ENCODE measurements around the gene HCCS.
A peak's percentile ranks its signal among the peaks of the same experiment; 100 is the strongest.

HCCS gene

DNA sequence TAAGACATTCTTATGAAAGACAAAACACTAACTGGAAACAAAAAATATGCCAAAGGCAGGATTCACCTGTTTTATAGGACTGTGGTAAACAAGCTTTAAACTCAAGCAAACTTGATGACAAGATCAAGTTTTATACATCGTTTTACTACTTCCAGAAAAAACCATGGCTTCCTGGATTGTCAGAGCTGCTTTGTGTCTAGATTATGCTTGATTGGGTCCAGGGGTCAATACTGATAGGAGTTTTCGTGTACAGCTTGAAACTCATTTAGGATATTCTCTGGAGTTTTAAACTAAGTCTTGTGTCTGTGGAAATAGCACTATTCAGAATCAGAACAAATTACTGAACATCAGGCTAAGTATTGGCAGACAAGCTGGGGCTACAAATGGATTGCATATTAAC, 13.0 kb downstream of the HCCS start:
- no peak for DNase-seq

DNA sequence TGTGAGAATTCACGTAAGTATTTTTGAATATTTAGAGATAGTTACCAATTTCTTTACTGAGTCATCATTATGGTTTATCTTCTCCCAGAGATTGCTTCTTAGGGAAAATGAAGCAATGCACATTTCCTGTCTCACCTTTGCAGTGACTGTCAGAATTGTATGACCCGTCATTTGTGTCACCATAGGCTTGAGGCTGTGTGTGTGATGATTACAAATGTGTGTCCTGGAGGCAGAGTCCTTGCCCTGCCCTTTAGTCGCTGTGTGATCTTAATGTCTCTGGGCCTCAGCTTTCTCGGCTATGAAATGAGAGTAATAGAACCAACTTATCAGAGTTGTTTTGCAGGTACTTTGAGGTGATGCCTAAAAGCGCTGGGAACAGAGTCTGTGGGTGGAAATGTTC, 13.9 kb downstream of the HCCS start:
- DNase-seq = no peak

DNA sequence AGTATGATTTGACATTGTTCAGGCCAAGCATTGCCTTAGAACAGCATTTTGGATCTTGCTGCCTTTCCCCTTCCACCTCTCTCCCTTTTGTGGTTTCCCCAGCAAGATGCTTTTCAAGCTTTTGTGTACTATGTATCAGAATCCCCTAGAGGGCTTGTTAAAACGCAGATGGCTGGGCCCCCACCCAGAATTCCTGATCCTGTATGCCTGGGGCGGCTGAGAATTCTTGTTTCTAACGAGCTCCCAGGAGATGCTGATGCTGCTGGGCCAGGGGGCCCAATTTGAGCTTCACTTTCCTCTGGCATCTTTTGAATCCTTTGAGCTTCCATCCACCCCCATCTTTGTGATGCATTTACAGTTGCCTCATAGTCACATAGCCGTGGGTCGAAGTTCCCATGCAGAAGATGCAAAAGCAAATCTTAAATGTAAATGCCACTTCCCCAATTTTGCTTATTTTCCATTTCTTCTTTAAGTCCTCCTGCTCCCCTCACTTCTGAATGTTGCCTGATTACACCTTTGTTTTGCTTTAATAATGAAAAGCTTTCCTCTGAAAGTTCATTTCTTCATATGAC, 18.5 kb downstream of the HCCS start:
- DNase-seq = no peak

DNA sequence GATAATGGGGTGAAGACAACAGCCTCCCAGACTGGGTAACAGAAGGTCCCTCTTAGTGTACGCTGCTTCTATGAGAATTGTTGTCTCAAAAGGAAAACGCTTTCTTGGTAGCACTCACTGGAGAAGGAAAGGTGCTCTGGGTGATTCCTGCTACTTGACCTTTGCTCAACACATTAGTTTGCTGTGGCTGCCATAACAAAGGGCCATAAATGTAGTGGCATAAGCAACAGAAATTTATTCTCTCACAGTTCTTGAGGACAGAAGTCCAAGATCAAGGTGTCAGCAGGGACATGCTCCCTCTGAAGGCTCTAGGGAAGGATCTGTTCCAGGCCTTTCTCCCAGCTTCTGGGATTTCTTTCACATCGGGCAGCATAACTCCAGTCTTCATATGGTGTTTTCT, 19.0 kb downstream of the HCCS start:
- DNase-seq = no peak

DNA sequence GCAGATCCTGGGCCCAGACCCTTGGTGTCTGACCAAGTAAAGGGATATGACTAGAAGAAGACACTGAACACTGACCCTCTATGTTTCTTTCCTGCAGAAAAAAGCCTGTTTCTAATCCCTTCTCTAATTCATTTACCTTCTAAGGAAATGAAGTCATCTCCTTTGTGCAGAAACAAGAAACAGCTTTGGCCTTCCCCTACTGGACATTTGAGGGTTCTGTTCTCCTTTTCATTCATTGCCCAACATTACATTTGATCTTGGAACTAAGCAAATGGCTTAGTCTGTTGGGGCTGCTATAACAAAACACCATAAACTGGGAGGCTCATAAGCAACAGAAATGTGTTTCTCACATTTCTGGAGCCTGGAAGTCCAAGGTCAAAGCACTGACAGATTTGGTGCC, 20.0 kb downstream of the HCCS start:
- no peak for DNase-seq

DNA sequence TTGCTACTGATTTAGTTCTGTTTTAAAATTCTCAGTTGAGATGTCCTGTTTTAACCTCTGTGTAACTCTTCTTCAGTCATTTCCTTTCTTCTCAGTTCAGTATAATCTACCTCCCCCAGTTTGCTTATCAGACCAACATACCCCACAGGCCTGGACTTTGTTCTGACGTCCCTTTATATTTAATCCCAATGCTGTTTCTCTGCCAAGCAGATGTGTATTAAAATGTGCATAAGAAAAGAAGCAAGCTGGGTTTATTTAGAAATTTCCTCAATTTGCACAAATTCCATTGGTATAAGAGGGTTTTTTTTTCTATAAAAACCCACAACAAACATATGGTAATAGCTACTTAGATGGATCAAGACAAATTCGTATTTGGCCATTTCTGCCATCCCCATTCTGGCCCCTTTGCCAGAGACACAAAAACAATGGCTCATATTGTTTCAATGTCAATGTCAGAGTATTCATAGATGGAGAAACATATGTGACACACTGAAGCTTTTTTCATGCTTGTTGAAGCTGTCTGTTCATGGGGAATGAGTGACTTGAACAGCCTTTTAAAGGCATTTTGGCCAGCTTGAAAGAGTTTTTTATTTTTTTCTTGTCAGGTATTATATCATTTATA, 24.5 kb downstream of the HCCS start:
- DNase-seq = no peak

DNA sequence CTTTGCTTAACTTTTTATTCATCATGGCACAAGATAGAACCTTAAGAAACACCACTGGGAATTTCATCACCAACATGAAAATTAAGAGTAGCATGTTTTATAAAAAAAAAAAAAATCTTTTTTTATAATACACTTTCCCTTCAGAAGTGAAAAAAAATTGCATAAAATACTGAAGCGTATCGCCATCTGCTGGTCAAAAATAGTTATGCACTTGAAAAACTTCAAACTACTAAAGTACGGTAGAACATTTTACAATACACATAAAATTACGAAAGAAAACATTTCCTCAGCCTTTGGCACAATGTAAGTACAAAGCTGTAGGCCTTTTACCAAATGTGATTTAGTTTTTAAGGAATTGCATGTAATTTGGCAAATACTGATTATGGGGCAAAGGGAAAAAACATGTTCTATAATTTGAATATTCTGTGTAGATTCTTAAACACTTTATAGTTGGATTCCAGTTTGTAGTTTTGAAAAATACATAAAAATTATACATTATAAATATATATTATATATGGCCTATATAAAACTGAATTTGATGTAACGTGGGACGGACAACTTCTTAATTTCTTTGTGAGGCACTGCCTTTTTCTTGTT, 26.5 kb downstream of the HCCS start:
- DNase-seq = no peak

DNA sequence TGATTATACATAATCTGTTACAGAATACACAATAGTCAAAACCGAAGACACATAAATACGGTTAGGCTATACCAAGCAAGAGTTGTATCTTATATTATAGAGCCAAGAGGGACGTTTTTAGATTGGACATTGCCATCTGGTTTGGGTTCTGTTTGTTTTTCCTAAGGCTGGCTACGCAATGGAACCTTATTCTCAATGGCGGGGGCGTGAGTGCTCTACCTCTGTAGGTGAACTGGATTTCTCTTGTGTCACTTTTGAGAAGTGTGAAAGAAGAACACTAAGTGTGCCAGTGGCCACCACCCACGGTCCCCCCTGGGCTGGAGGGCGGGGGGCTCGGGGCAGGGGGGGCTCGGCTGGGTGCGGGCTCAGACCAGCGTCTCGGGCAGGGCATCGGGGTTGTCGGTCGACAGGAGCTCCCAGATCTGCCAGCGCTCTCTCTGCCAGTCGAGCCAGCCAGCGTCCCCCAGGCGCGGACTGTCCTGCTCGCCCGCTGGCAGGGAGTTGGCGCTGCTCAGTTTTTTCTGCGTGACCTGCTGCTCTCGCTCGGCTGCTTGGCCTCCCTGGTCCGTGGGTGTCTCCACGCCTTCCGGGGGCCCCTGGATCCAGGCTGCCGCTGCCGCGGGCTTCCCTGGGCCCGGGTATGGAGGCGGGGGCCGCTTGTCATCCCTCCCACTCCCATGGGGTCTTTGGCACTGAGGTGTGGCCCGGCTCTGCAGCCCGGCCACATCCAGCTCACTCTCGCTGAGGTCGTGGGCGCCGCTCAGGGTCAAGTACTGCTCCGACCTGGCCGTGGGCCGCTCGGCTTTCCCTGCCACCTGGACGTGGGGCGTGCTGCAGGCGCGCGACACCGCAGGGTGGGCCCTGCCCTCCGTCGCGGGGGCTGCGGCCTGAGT, 27.6 kb downstream of the HCCS start:
- no peak for DNase-seq

DNA sequence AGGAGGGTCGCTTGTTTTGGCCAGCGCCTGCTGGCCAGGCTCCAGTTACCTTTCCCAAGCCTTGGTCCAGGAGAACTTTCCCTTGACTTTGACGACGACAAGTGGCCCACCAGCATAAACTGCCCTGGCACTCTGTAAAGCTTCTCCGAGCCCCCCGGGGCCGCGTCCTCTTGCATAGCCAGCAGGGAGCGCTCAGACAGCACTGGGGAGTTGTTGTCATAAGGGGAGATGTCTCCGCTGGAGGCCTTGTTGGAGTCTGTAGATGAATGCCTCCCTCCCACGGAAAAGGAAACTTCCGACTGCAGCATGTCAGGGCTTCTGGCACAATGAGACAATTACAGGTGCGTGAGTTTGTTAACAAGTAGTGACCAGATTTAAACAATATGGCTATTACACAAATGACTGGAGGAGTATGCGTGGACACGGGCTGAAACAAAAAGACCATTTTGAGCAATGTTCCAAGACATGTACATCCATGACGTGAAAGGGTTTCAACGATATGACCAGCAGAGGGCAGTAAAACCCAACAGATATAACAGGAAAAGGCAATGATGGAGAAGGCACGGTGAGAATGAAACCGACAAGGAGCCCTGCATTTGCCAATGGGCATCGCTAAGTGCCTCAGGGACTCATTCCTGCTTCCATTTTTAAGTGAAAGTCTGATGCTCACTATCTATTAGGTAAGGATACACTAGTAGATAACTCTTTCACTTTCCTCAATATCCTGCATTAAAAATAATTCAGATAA, 33.0 kb downstream of the HCCS start:
- peak; percentile 42 for DNase-seq

DNA sequence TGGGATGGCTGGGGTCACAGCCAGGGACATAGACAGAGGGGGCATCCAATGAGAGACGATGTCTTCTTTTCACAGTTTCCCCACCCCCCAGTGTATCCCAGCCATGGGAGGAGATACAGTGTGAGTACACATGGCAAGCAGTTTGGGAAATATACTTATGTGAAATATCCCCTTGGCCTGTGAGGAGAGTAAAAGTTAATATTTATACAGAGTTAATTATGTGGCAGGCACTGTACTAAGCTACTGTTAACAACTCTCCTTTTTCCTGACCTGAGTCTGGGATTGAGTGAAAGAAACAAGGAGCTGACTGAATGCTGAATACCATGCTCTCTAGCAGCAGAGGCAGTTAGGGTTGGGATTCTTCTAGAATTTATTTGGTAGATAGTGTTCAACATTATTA, 35.3 kb downstream of the HCCS start:
- no peak for DNase-seq

DNA sequence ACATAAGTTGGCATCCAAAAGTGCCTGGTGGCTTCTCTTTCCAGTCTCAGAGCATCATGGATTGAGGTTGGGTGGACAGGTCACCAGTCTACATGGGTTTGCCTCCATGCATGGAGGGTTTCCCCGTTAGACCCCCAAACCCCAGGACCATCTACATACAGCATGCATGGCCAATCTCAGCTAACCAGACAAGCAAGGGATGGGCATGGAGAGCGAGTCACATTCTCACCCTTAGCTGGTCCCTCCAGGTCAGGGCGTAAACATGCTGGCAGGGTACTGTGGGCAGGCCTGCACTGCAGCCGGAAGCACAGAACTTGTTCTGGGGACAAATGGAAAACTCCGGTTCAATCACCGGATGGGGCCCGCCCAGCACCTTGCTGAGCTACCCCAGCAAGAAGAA, 37.3 kb downstream of the HCCS start:
- DNase-seq = no peak

DNA sequence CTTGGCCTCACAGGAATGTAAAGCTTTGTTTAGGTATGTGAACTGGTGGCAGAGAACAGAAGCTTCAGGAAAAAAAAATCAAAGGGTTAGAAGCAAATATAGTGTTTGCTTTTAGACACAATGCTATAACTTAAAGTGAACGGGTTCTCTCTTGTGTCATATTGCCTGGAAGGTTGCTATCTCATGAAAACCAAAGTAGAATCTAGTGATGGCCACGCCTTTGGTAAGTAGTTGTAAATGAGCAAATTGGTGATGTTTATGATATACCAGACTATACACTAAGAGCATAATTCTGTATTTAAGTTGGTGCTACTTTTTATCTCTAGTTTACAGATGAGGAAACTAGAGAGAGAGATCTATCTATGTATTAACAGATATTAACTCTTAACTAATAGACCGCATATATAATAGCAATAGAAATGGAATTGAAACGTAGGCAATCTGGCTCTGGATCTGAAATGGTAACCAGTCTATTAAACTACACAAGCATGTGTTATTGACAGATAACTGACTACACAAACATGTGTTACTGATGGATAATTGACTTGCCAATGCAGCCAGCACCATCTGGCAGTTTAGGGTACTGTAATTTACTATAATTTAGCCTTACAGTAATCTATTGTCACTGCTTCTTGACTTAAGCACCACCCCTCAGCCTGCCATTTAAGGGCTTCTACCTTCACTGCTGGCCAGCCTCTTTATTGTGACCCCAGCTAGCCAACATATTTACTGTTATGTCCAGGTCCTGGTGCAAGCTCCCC, 40.8 kb downstream of the HCCS start:
- no peak for DNase-seq

DNA sequence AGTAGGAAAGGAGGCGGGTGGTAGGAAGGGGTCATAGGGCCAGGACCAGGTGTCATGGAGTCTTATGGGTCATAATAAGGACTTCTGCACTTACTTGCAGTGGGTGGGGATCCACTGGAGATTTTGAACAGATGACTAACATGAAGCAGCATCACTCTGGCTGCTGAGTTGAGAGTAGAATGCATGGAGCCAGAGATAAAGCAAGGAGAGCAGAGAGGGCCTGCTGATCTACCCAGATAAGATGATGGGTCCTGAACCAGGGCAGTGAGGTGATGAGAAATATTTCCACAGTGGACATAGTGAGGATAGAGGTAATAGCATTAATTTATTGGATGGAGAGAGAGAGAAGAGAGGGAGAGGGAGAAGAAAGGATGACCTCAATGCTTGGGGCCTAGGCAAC, 48.0 kb downstream of the HCCS start:
- no peak for DNase-seq

DNA sequence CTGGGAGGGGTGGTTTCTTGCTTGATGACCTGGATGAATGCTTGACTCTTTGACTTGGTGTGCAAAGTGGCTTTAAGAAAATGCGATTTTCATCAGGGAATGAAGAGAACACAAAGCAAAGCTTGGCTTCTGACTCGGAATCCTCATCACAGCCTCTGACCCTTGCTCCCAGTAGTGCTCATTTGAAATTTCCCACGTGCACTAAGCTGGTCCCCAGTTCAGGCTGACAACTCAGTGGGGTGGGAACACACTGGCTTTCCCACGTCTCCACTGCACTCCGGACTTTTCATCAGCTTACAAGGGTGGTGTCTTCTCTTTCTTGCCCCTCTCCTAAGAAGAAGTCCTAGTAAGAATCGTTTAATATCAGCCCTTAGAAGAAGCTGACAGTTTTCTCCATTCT, 53.3 kb downstream of the HCCS start:
- DNase-seq = no peak

DNA sequence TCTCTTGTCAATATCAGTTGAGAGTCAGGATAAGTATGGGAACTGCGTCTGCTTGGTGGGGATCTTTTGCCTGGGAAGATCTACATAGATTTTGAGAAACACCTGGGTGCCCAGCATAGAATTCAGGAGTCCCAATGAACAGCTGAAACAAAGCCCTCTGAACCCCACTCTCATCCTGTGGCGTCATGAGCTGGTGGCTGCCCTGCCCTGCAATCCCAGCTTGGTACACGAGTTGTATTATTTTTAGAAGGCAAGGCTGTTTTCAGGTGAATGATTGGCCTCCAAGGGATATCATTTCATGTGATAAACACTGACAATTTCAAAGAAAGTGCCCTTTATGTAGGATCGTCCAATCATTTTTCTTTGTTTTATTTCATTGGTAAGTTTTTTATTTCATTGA, 60.8 kb downstream of the HCCS start:
- DNase-seq = no peak

DNA sequence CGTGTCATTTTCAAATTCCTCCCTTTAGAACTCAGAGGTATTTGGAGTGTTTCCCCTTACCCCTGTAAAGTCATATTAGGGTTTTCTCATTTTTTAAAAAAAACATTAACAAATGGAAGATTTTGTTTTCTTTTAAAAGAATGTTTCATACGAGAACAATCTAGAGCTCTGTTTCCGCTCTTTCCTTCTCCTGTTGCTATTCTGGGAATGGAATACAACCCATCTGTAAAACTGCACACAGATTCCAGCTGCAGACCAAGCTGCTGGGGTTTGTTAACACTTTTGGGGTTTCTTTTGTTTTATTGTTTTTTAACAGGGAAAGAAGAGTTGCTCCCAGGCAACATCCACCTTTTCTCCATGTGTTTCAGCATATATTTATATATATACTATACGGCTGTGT, 61.3 kb downstream of the HCCS start:
- no peak for DNase-seq

All from DMS153 (cell line).